C4-2B (cell line): Measurements from ENCODE around the gene KCNJ4.

Experiments
- H3K27ac ChIP-seq: fragments of 450-650 bp; 2 replicates; pipeline ENCODE4 v1.5.1; 2017
- CTCF ChIP-seq: fragments of 450-650 bp; conservative IDR thresholded peaks from 2 replicates; pipeline ENCODE4 v1.5.1; 2017; ENCODE audit warnings: mild to moderate bottlenecking
- ZFX ChIP-seq: fragments of 450-650 bp; IDR thresholded peaks from 2 replicates; pipeline ENCODE4 v1.6.1; 2017

Gene KCNJ4

GRCh38 chr22:38455076-38455529 is at the start of gene KCNJ4:
Gene KCNJ4 (minus strand): TSS chr22:38455199. CDS start chr22:38428132, 27,067 bp downstream.
- TF ChIP-seq CTCF (no peak), ZFX (no peak)
- H3K27ac ChIP-seq, result no peak within 1 kb of the TSS

- no peak for TF ChIP-seq ZFX
- no peak for TF ChIP-seq CTCF
- no peak overlapping the region for H3K27ac ChIP-seq
These were observed 48.0 kb upstream of the KCNJ4 start for GRCh38 chr22:38503021-38503420.

- H3K27ac ChIP-seq, result no peak overlapping the region
- TF ChIP-seq CTCF (no peak), ZFX (no peak)
These were observed 47.0 kb upstream of the KCNJ4 start for GRCh38 chr22:38501797-38502672.

GRCh38 chr22:38497869-38498268 is 42.9 kb upstream of the KCNJ4 start:
- no peak overlapping the region for H3K27ac ChIP-seq
- no peak for TF ChIP-seq CTCF
- TF ChIP-seq ZFX, result no peak

- H3K27ac ChIP-seq, result no peak overlapping the region
These were observed 39.9 kb upstream of the KCNJ4 start for GRCh38 chr22:38494939-38495338.

GRCh38 chr22:38494498-38494897 is 39.5 kb upstream of the KCNJ4 start:
- no peak overlapping the region for H3K27ac ChIP-seq
- TF ChIP-seq CTCF, result no peak
- no peak for TF ChIP-seq ZFX

More at GRCh38 chr22:38494939-38495338, 39.9 kb upstream of the KCNJ4 start:
- no peak for TF ChIP-seq CTCF
- TF ChIP-seq ZFX, result no peak

- TF ChIP-seq ZFX, result no peak
- TF ChIP-seq CTCF, result no peak
- no peak overlapping the region for H3K27ac ChIP-seq
These were observed 36.8 kb upstream of the KCNJ4 start for GRCh38 chr22:38491707-38492348.
